GM12891 (cell line): ENCODE results near the gene DET1. TPM values are rescaled to one million over a fixed set of nuclear protein-coding genes. Genes with fewer than 3 reads are reported as not detected.
A peak's percentile ranks its signal among the peaks of the same experiment; 100 is the strongest.

Experiments used
- DNase-seq: peaks from one replicate; pipeline ENCODE4 v3.0.0; 2011; ENCODE audit warnings: low spot score; ENCODE audit not compliant: insufficient read length
- FAIRE-seq: peaks from 2 replicates; lab custom pipeline; 2011; peaks lifted over from hg19 to GRCh38; lab: Jason Lieb, UNC
- PAX5 ChIP-seq: IDR thresholded peaks from 2 replicates; pipeline ENCODE4 v1.6.1; 2011; ENCODE audit warnings: low read length, moderate library complexity, mild to moderate bottlenecking; ENCODE audit not compliant: insufficient read depth, severe bottlenecking
- POLR2A ChIP-seq: IDR thresholded peaks from 2 replicates; pipeline ENCODE4 v1.6.1; 2011; ENCODE audit warnings: low read depth, low read length, control low read depth
- POLR2AphosphoS5 ChIP-seq: IDR thresholded peaks from 2 replicates; pipeline ENCODE4 v1.6.1; 2011; ENCODE audit warnings: low read depth, low read length, control low read depth
- POU2F2 ChIP-seq: IDR thresholded peaks from 2 replicates; pipeline ENCODE4 v1.6.1; 2011; ENCODE audit warnings: low read depth, mild to moderate bottlenecking, control low read depth, low read length, moderate library complexity
- SPI1 ChIP-seq: IDR thresholded peaks from 2 replicates; pipeline ENCODE4 v1.6.1; 2011; ENCODE audit warnings: low read depth, low read length, control low read depth
- TAF1 ChIP-seq: IDR thresholded peaks from 2 replicates; pipeline ENCODE4 v1.6.1; 2011; ENCODE audit warnings: low read depth, low read length, control low read depth
- polyA plus RNA-seq: library from polyadenylated mRNA; unstranded; fragments of >200 nt; gene quantifications from one replicate; pipeline ENCODE4 v1.2.1, GENCODE V29; 2012; ENCODE audit warnings: low read depth, missing spikeins, inconsistent platforms; ENCODE audit not compliant: missing spikeins

The DET1 gene
- 0.92 TPM for polyA plus RNA-seq

DNA sequence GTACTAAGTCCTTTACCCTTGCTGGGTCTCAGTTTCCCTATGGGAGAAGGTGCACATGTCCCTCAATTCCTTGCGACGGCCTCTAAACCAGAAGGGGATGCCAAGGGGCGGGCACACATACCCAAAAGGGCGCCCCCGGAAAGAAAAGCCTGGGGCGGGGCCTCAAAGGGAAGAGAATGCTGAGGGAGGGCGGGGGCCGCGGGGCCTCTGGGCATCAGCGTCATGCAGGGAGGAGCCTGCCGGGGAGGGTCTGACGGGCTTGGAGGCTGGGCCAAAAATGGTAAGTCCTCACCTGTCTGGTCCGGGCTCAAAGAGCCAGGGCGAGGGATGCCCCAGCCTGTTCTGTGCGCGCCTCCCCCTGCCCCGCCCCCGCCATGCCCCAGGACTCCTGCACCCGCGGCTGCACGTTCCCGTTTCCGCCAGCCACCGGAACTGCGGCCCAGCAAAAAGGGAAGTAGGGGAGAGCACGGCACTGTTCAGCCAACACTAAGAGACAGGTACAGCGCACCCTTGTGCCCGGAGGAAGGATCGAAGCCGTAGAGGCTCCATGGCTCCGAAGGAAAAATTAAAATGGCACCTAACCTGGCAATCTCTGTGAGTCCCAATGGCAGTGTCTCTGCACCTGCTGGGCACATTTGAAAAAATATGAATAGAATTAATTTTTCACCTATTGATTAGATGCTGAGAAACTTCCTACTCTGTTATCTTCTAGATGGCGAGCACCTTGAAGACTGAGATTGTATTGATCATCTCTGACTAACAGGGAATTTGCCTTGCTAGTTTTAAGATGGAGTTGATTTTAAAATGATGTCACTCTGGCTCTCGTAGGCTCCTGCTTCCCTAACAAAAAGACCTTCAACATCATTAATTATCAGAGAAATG lies at the start of gene DET1:
Gene DET1 (minus strand): TSS at position 434 of the 882 bp plus-strand sequence. CDS start 14,976 bp downstream, outside the sequence.
- DNase-seq (peak; percentile 86), FAIRE-seq (peak; percentile 86)
- TF ChIP-seq POLR2AphosphoS5 (0 out of 2 replicates have a peak, but pooled peaks have one; percentile 39), SPI1 (peak; percentile 84), PAX5 (peak; percentile 50), POU2F2 (no peak), TAF1 (peak; percentile 41; the same call in 1 of the 2 replicates), POLR2A (0 out of 2 replicates have a peak, but pooled peaks have one; percentile 29)

DNA sequence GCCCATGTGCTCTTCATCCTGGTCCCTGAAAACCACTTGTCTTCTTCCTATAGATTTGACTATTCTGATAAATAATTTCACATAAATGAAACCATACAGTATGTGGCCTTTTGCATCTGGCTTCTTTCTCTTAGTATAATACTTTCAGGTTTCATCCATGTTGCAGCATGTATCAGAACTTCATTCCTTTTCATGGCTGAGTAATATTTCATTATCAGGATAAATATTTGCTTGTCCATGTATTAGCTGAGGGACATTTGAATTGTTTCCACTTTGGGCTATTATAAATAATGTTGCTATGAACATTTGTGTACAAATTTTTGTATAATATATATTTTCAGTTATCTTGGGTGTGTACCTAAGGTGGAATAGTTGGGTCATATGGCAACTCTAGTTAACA lies 44.9 kb upstream of the DET1 start:
- TF ChIP-seq POLR2A (no peak), POLR2AphosphoS5 (no peak), SPI1 (no peak), PAX5 (no peak), POU2F2 (no peak)
- FAIRE-seq (no peak), DNase-seq (no peak)

DNA sequence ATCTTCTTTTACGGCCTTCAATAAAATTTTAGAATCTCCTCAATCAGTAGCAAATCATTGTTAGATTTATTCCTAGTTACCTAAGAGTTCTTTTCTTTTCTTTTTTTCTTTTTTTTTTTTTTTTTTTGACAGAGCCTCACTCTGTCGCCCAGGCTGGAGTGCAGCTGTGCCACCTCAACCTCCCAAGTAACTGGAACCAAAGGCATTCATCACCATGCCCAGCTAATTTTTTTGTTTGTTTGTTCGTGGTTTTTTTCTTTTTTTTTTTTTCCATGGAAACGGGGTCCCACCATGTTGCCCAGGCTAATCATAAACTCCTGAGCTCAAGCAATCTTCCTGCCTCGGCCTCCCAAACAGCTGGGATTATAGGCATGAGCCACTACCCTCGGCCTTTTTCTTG lies 44.3 kb upstream of the DET1 start:
- no peak for DNase-seq
- FAIRE-seq: no peak
- TF ChIP-seq SPI1 (no peak), PAX5 (no peak), POLR2AphosphoS5 (no peak), POLR2A (no peak), TAF1 (no peak), POU2F2 (no peak)

DNA sequence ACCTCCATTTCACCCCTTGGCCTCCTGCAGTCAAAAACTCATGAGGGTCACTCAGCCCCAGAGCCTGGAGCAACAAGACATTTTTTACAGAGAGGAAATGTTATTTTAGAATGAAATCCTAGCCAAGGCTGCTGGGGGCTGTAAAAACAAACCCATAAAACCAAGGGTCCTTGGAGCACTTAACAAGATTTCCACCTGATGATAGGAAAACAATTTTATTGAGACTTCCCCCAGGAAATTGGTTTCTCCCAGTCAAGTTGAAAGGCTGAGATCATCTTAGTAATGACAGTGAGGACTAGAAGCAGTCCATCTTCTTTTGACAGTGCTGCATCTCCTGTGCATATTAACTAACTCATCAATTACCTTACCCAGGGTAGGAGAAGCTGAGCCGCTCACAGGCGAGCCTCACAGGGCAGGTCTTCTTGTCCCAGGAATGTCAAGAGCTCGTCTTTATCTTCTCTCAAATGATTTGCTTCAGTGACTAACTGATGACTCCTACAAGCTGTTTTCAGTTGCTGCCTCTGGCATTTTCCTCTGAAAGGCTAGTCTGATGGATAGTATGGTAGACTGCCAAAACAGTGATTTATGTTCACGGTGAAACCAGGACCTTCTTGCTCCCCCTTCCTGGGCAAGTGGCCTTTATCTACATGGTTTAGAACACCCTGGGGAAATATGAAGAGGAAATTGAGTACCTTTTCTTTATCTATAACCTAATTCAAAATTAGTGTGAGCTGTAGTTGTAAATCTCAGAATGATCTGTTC lies 40.1 kb upstream of the DET1 start:
- DNase-seq: no peak

DNA sequence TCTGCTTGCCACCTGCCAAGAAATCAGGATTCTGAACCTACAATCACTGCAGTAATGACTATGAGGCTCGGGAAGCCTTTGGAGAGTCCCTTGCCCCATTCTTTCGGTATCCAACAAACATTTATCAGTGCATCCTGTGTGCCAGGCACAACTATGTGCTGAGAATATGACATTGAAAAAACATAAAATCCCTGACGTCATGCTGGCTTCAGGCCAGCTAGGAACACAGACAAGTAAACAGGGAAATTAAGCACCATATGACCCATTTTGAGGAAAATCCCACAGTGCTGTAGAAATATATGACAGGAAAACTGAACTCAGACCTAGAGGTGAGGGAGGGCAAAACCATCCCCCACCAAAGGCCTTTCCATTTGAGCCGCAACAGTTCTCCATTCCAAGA lies 34.1 kb upstream of the DET1 start:
- FAIRE-seq: no peak
- no peak for DNase-seq
- no peak for TF ChIP-seq TAF1
- no peak for TF ChIP-seq SPI1
- TF ChIP-seq PAX5: no peak
- no peak for TF ChIP-seq POLR2AphosphoS5
- TF ChIP-seq POLR2A: no peak
- no peak for TF ChIP-seq POU2F2

More for the DNA sequence above, 40.1 kb upstream of the DET1 start:
- TF ChIP-seq TAF1 (no peak), POLR2AphosphoS5 (no peak), SPI1 (no peak), POLR2A (no peak), POU2F2 (no peak), PAX5 (no peak)
- FAIRE-seq: no peak

DNA sequence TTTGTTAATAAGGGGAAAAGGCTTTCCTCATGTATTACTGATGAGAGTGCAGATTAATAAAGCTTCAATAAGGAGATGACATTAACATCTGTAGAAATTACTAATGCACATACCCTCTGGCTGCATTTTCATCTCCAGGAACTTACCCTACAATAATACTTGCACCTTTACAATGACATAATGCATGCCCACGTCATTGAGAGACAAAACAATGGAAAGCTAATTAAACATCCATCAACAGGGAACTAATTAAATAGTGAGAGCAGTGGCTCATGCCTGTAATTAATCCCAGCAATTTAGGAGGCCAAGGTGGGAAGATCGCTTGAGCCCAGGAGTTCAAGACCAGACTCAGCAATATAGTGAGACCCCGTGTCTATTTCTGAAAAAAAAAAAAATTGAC lies 32.8 kb upstream of the DET1 start:
- DNase-seq: no peak
- no peak for TF ChIP-seq POLR2A
- TF ChIP-seq PAX5: no peak
- TF ChIP-seq SPI1: no peak
- FAIRE-seq: no peak

DNA sequence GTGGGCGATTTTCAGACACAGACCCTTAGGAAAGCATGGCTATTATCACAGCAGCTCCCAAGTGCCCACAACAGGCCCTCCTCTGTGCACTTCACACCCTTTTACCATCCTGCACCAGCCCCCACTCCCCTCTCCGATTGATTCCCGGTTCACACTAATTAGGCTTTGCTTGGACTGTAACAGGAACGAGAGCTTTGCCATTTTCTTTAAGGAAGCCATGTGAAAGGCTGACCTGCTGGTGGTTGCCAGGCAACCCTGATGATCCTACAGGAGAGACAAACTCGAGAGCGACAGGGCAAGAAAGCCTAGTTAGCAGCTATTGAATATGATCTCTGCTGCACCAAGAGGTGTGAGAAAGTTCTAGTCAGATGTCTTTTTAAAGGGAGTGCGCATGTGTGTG lies 28.2 kb upstream of the DET1 start:
- TF ChIP-seq SPI1 (no peak), POU2F2 (no peak), PAX5 (no peak), TAF1 (no peak), POLR2A (no peak), POLR2AphosphoS5 (no peak)
- DNase-seq: no peak
- FAIRE-seq: no peak

DNA sequence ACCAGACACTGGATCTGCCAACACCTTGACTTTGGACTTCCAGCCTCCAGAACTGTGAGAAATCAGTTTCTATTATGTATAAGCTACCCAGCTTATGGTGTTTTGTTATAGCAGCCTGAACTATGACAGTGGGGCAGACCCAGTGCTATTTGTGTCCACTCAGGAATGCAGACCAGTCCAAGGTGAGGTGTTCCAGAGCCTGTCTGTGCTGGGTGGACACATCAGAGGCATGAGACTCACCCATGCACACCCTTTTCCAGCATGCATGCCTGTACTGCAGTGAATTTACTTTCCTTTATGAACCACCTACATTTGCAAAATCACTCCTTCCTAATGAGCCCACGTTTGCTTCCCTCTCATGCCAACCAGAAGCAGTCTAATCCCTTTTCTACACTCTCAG lies 27.6 kb upstream of the DET1 start:
- FAIRE-seq (no peak), DNase-seq (no peak)
- no peak for TF ChIP-seq PAX5
- no peak for TF ChIP-seq POU2F2
- no peak for TF ChIP-seq SPI1
- TF ChIP-seq POLR2A: no peak
- no peak for TF ChIP-seq POLR2AphosphoS5
- no peak for TF ChIP-seq TAF1

DNA sequence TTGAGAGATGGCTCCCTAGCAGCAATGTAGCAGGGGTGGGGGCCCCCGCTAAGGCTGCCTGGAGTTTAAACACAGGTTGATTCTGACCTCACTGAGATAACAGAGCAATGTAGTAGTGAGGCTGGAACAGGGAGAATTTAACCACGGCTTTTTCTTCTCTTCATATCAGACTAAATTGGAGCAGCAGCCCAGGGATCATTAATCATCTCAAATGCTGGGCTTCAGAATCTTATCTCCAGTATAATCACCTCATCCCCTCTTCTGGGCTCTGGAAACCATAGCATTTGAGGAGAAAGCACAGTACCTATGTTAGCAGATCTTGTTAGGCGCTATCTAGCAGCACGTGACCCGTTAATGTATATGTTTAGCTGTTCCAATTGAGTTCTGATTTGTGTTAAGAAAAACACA lies 25.4 kb upstream of the DET1 start:
- DNase-seq: no peak
- TF ChIP-seq SPI1 (no peak), PAX5 (no peak), POLR2A (no peak), POLR2AphosphoS5 (no peak), POU2F2 (no peak), TAF1 (no peak)
- no peak for FAIRE-seq
